Lower lobe of right lung (tissue), 2 donors: Measurements from ENCODE around the gene PPM1J. TPM values are rescaled to one million over a fixed set of nuclear protein-coding genes. Genes with fewer than 3 reads are reported as not detected.
"Not testable (repeated sequence)": the region's sequence is repeated elsewhere in the genome, so short reads cannot be mapped to it uniquely, and the experiment has no call there.

Source experiments
- ATAC-seq, 2 donors: fragments of 200-7000 bp; cut with Tn5 transposase; one replicate each; pipeline ENCODE4 v1.9.1; 2020 to 2022; ENCODE audit warnings: mild to moderate bottlenecking in 2 of 2, moderate library complexity in 2 of 2
- DNase-seq: peaks from one replicate; pipeline ENCODE4 v3.0.0-alpha.2; 2020
- H3K27ac ChIP-seq: fragments of 200-600 bp; one replicate; pipeline ENCODE4 v1.8.0; 2022
- H3K27me3 ChIP-seq: fragments of 200-600 bp; one replicate; pipeline ENCODE4 v1.8.0; 2022; ENCODE audit warnings: low read depth
- H3K36me3 ChIP-seq: fragments of 200-600 bp; one replicate; pipeline ENCODE4 v1.8.0; 2022; ENCODE audit warnings: mild to moderate bottlenecking
- H3K4me1 ChIP-seq: fragments of 200-600 bp; one replicate; pipeline ENCODE4 v1.8.0; 2022
- H3K4me3 ChIP-seq: fragments of 200-600 bp; one replicate; pipeline ENCODE4 v1.8.0; 2022; ENCODE audit warnings: mild to moderate bottlenecking
- H3K9me3 ChIP-seq: fragments of 200-600 bp; one replicate; pipeline ENCODE4 v1.8.0; 2022
- intact Hi-C: fragments of 100-400 bp; cut with DNase I; formaldehyde crosslinking; loops from one replicate; pipeline ENCODE4 v1.11.0; 2022
- total RNA-seq: library from RNA; stranded (reverse); fragmentation: NEBNext Ultra II Directional; extraction: Animal tissue kit (Norgen Biotek cat#: 25700); gene quantifications from one replicate; pipeline ENCODE4 v1.2.1, GENCODE V29; 2021
- TF ChIP-seq, protein P1 (sequence below): fragments of 200-600 bp; IDR thresholded peaks from one replicate; pipeline ENCODE4 v1.8.0; 2022; ENCODE audit warnings: antibody characterized with exemption, mild to moderate bottlenecking
- donor health status: DM: no; HTN: yes; CAD: no; lungs with severe emphysema.

Gene PPM1J
- total RNA-seq, 1 donor from 2014 or later = 0.30 TPM

DNA sequence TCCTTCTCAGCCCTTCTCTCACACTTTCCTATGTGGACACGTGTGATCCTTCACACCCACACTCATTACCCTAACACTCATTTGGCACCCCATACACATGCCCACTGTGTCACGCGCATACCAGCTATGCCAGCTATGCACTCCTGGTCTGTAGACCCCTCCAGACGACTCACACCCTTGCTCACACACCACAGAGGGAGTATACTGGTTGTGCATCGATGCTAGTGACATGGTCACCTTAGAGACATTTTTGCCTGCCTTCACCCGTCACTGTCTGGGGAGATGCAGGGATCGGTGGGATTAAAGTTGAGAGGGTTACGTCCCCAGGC, 8.3 kb upstream of the PPM1J start:
- no peak overlapping the region for H3K27ac ChIP-seq
- H3K4me3 ChIP-seq = no peak overlapping the region
- H3K36me3 ChIP-seq = no peaks in the 10 kb centered on the region
- DNase-seq = no peak
- intact Hi-C loops = no loop called here
- H3K4me1 ChIP-seq = peaks cover 15% of the 10 kb centered on the region
- TF ChIP-seq, protein P1, sequence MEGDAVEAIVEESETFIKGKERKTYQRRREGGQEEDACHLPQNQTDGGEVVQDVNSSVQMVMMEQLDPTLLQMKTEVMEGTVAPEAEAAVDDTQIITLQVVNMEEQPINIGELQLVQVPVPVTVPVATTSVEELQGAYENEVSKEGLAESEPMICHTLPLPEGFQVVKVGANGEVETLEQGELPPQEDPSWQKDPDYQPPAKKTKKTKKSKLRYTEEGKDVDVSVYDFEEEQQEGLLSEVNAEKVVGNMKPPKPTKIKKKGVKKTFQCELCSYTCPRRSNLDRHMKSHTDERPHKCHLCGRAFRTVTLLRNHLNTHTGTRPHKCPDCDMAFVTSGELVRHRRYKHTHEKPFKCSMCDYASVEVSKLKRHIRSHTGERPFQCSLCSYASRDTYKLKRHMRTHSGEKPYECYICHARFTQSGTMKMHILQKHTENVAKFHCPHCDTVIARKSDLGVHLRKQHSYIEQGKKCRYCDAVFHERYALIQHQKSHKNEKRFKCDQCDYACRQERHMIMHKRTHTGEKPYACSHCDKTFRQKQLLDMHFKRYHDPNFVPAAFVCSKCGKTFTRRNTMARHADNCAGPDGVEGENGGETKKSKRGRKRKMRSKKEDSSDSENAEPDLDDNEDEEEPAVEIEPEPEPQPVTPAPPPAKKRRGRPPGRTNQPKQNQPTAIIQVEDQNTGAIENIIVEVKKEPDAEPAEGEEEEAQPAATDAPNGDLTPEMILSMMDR = no peak
- ATAC-seq = no peak
- no peaks in the 10 kb centered on the region for H3K9me3 ChIP-seq
- no peaks in the 10 kb centered on the region for H3K27me3 ChIP-seq

DNA sequence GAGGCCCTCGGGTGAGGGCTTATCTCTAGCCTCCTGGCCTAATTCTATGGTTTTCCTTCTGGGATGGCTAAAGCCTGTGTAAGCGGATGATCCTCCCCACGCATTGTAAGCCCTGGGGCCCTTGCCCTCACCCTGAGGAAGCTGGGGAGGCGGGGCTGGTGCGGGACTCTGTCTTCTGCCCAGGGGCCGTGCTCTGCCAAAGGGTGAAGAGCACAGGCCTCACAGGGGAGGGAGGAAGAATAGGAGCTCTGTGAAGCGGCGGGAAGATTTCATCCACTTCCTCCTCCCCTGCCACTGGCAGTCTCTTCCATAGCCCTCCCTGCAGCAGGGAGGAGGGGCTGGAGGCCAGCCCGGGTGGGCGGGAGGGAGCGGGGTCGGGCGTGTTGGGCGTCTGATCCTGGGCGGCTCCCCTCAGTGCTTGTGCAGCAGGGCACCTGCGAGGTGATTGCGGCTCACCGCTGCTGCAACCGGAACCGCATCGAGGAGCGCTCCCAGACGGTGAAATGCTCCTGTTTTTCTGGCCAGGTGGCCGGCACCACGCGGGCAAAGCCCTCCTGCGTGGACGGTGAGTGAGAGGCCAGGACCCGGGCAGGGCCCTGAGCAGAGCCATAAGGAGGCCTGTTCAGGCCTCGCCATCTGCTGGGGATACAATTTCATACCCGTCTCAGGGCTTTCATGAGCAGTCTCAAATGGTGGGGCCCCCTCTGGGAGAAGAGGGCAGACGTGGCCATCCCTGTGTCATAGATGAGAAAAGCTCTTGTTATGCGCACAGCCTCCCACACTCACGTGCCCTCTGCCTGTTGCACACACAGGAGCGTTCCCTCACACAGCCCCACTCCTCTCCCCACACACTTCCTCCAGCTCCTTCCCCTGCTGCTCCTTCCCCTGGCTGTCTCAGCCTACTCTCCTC, 7.7 kb upstream of the PPM1J start:
- ATAC-seq = peak in 1 of 2 donors; percentile 46
- Histone ChIP-seq H3K4me3 (peak overlapping the region; percentile 42), H3K27ac (no peak overlapping the region), H3K4me1 (peaks cover 16% of the 10 kb centered on the region), H3K9me3 (no peaks in the 10 kb centered on the region), H3K27me3 (no peaks in the 10 kb centered on the region), H3K36me3 (no peaks in the 10 kb centered on the region)
- TF ChIP-seq, protein P1 = no peak
- DNase-seq = no peak
- intact Hi-C loops = no loop called here

DNA sequence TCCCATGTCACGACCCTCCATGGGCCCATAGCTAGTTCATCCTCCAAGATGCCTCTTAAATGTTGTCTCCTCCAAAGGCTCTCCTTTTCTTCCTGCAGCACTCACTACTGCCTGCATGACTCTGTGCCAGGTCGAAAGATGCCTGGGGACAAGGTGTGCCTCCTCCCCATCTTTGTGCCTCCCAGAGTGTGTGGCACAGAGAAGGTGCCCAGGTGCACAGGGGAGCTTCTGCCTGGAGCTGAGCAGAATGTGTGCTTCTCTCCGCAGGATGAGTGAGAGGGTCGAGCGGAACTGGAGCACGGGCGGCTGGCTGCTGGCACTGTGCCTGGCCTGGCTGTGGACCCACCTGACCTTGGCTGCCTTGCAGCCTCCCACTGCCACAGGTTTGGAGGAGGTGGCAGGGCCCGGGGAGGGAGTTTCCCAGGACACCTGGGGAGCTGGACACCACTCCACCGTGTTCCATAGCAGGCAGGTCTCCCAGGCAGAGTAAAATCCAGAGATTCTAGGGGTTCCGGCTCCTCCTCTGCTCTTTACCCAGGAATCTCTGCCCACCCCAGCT, 6.9 kb upstream of the PPM1J start:
- TF ChIP-seq, protein P1 = no peak
- intact Hi-C loops = no loop called here
- DNase-seq (no peak), ATAC-seq (no peak)
- Histone ChIP-seq H3K27ac (no peak overlapping the region), H3K27me3 (no peaks in the 10 kb centered on the region), H3K9me3 (no peaks in the 10 kb centered on the region), H3K4me1 (peaks cover 16% of the 10 kb centered on the region), H3K4me3 (no peak overlapping the region), H3K36me3 (no peaks in the 10 kb centered on the region)

DNA sequence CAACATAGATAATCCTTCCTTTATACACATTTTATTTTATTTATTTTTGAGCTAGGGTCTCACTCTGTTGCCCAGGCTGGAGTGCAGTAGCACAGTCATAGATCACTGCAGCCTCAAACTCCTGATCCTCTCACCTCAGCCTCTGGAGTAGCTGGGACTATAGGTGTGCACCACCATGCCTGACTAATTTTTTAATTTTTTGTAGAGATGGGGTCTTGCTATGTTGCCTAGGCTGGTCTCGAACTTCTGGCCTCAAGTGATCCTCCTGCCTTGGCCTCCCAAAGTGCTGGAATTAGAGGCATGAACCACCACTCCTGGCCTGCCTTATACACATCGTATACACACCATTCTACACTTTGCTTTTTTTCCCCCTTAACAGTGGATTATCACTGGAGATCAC, 6.2 kb upstream of the PPM1J start:
- DNase-seq, H3K27me3 ChIP-seq, H3K36me3 ChIP-seq, H3K9me3 ChIP-seq, intact Hi-C loops, ATAC-seq, H3K4me3 ChIP-seq, H3K27ac ChIP-seq: not testable (repeated sequence)
- H3K4me1 ChIP-seq = peaks cover 16% of the 10 kb centered on the region

DNA sequence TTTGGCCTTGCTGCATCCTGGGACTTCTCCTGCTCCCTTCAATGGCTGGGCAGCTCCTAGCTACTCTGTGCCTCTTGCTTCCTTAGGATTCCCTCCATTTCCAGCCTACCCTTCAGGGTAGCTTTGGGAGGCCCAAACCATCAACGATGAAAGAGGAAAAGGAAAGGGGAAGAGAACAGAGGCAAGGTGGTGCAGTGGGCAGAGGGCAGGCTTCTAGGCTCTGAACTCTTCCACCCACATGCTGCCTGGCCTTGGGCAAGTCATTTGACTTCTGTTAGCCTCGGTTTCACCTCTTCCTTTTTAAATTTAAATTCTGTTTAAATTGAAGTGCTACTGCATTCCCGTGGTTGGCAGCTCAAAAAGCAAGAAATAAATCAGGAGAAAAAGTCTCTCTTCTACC, 5.7 kb upstream of the PPM1J start:
- no peak for DNase-seq
- Histone ChIP-seq H3K27ac (no peak overlapping the region), H3K4me1 (peaks cover 20% of the 10 kb centered on the region), H3K9me3 (no peaks in the 10 kb centered on the region), H3K4me3 (no peak overlapping the region), H3K36me3 (no peaks in the 10 kb centered on the region), H3K27me3 (no peaks in the 10 kb centered on the region)
- TF ChIP-seq, protein P1 = no peak
- no peak for ATAC-seq
- intact Hi-C loops = no loop called here

DNA sequence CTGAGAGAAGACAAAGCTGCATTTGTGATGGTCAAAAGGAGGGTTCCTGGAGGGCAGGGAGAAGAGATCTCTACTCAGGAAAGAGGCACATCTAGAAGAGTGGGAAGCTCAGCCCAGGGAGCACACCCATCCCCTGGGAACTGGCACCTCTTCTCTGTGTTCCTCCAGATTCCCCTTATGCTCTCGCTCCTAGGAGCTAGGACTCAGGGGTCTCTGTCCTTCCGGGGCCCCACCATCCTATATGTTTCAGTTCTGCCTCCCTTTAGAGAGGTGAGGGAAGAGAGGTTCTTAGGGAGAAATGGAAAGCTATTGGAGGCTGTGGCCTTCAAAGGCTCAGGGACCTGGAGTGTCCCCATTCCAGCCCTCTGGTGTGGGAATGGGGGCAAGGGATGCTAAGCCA, 4.6 kb upstream of the PPM1J start:
- DNase-seq = no peak
- no peak overlapping the region for H3K27ac ChIP-seq
- H3K36me3 ChIP-seq = no peaks in the 10 kb centered on the region
- no peak overlapping the region for H3K4me3 ChIP-seq
- H3K4me1 ChIP-seq = peaks cover 26% of the 10 kb centered on the region
- H3K9me3 ChIP-seq = no peaks in the 10 kb centered on the region
- no peak for ATAC-seq
- intact Hi-C loops = loop anchor here (5.0 kb wide), 1 partner anchor 83 kb away; no protein-coding TSS in a partner anchor
- TF ChIP-seq, protein P1 = no peak
- no peaks in the 10 kb centered on the region for H3K27me3 ChIP-seq
